Neural crest cell (in vitro differentiated cells): ENCODE data around the gene AUTS2. TPM values are rescaled to one million over a fixed set of nuclear protein-coding genes. Genes with fewer than 3 reads are reported as not detected.

Source experiments
- DNase-seq: peaks from one replicate; pipeline ENCODE4 v3.0.0; 2021; ENCODE audit warnings: low read depth, mixed read lengths, low spot score
- H3K27ac Mint-ChIP-seq: one replicate; pipeline ENCODE4 v1.8.0; 2021; ENCODE audit warnings: mild to moderate bottlenecking, mixed read lengths; ENCODE audit not compliant: unreplicated experiment
- H3K27me3 Mint-ChIP-seq: 2 replicates; pipeline ENCODE4 v1.8.0; 2021; ENCODE audit warnings: low read depth, mild to moderate bottlenecking, mixed read lengths
- H3K36me3 Mint-ChIP-seq: 2 replicates; pipeline ENCODE4 v1.8.0; 2021; ENCODE audit warnings: low read depth, mild to moderate bottlenecking, mixed read lengths
- H3K4me1 Mint-ChIP-seq: 2 replicates; pipeline ENCODE4 v1.8.0; 2021; ENCODE audit warnings: mixed read lengths
- H3K4me3 Mint-ChIP-seq: one replicate; pipeline ENCODE4 v1.8.0; 2021; ENCODE audit warnings: mild to moderate bottlenecking, mixed read lengths
- H3K9me3 Mint-ChIP-seq: 2 replicates; pipeline ENCODE4 v1.8.0; 2021; ENCODE audit warnings: mixed read lengths
- total RNA-seq: library from RNA; stranded (reverse); gene quantifications from 2 replicates; pipeline ENCODE4 v1.2.1, GENCODE V29; 2021
- TF ChIP-seq, protein P1 (sequence below): fragments of 200-600 bp; sonication (generic); conservative IDR thresholded peaks from 2 replicates; pipeline ENCODE4 v1.5.0; 2021; ENCODE audit warnings: antibody characterized with exemption, mild to moderate bottlenecking

The AUTS2 gene
- total RNA-seq, 1 donor from 2014 or later, result 152 TPM

GRCh38 chr7:69722843-69723242 lies 124.6 kb downstream of the AUTS2 start:
- H3K27ac Mint-ChIP-seq, result no peak overlapping the region
- peaks cover 8% of the 10 kb centered on the region for H3K4me1 Mint-ChIP-seq
- TF ChIP-seq, protein P1, sequence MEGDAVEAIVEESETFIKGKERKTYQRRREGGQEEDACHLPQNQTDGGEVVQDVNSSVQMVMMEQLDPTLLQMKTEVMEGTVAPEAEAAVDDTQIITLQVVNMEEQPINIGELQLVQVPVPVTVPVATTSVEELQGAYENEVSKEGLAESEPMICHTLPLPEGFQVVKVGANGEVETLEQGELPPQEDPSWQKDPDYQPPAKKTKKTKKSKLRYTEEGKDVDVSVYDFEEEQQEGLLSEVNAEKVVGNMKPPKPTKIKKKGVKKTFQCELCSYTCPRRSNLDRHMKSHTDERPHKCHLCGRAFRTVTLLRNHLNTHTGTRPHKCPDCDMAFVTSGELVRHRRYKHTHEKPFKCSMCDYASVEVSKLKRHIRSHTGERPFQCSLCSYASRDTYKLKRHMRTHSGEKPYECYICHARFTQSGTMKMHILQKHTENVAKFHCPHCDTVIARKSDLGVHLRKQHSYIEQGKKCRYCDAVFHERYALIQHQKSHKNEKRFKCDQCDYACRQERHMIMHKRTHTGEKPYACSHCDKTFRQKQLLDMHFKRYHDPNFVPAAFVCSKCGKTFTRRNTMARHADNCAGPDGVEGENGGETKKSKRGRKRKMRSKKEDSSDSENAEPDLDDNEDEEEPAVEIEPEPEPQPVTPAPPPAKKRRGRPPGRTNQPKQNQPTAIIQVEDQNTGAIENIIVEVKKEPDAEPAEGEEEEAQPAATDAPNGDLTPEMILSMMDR, result no peak
- peaks cover 5% of the 10 kb centered on the region for H3K9me3 Mint-ChIP-seq
- no peak for DNase-seq
- H3K27me3 Mint-ChIP-seq, result no peaks in the 10 kb centered on the region
- peaks cover 2% of the 10 kb centered on the region for H3K36me3 Mint-ChIP-seq
- H3K4me3 Mint-ChIP-seq, result no peak overlapping the region

DNA sequence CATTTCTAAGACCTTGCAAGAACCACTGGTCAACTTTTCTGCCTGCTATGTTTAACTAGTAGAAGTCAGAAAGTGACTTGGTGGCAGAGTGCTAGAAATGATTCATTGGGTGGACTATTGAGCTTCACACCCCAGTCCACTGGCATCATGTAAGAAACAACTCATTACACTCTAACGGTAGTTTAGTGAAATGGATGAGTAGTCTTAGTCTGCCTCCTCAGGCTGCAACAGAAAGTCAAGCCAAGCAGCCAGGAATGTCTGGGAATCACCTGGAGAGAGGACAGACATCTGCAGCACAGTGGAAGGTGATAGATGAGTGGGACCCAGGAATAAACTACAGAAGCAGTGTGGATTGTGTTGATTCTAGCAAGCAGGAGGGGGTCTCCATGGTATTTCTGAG lies 125.4 kb downstream of the AUTS2 start:
- peaks cover 5% of the 10 kb centered on the region for H3K9me3 Mint-ChIP-seq
- no peak overlapping the region for H3K27ac Mint-ChIP-seq
- TF ChIP-seq, protein P1, result no peak
- no peak for DNase-seq
- H3K4me1 Mint-ChIP-seq, result peaks cover 8% of the 10 kb centered on the region
- H3K4me3 Mint-ChIP-seq, result no peak overlapping the region
- peaks cover 2% of the 10 kb centered on the region for H3K36me3 Mint-ChIP-seq
- no peaks in the 10 kb centered on the region for H3K27me3 Mint-ChIP-seq

DNA sequence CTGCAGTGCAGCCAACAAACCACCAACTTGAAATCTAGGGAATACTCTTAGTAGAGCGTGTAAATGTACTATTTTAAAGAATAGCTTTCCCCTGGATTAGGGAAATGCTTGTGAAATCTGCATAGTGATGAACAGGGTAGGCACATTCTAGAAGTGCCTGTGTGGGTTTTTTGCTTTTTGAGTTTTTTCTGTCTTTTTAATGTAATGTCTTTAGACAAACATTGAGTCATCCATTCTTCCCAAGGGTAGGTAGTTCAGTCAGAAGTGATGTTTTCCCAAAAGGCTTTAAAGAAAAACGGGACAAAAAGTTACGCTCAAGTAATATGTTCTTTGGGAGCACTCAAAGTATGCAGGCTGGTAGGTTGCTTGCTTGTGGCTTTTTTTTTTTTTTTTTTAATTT lies 130.0 kb downstream of the AUTS2 start:
- peaks cover 5% of the 10 kb centered on the region for H3K9me3 Mint-ChIP-seq
- TF ChIP-seq, protein P1, result no peak
- peaks cover 2% of the 10 kb centered on the region for H3K36me3 Mint-ChIP-seq
- DNase-seq, result no peak
- peaks cover 23% of the 10 kb centered on the region for H3K4me1 Mint-ChIP-seq
- no peak overlapping the region for H3K4me3 Mint-ChIP-seq
- no peaks in the 10 kb centered on the region for H3K27me3 Mint-ChIP-seq
- H3K27ac Mint-ChIP-seq, result no peak overlapping the region

GRCh38 chr7:69732203-69732602 lies 133.9 kb downstream of the AUTS2 start:
- Mint-ChIP-seq H3K27me3 (no peaks in the 10 kb centered on the region), H3K27ac (no peak overlapping the region), H3K36me3 (no peaks in the 10 kb centered on the region), H3K9me3 (no peaks in the 10 kb centered on the region), H3K4me1 (peaks cover 28% of the 10 kb centered on the region), H3K4me3 (no peak overlapping the region)
- TF ChIP-seq, protein P1, result no peak
- no peak for DNase-seq

DNA sequence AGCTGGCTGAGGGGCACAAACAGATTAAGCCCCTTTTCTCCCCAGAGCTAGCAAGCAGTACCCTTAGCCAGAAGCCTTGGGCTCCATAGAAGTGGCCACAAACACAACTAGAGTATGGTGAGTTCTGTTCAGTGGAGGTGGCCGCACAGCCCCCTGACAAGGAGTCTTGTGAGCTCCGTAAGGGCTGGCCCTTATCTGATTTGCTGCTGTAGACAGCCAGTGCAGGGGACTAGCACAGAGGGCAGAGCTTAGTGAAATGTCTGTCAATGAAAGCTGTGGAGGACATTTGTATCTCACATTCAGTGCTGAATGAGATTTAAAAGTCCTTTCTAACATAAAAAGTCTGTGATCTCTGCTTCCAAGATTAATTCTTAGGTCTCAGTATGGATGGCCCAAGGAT lies 137.3 kb downstream of the AUTS2 start:
- Mint-ChIP-seq H3K36me3 (no peaks in the 10 kb centered on the region), H3K9me3 (no peaks in the 10 kb centered on the region), H3K4me1 (peaks cover 59% of the 10 kb centered on the region), H3K4me3 (no peak overlapping the region), H3K27me3 (no peaks in the 10 kb centered on the region), H3K27ac (no peak overlapping the region)
- DNase-seq, result no peak
- TF ChIP-seq, protein P1, result no peak
